Body of pancreas (tissue), 4 donors: ENCODE data around the gene SH2D2A. TPM values are rescaled to one million over a fixed set of nuclear protein-coding genes. Genes with fewer than 3 reads are reported as not detected.
"Not testable (repeated sequence)": the region's sequence is repeated elsewhere in the genome, so short reads cannot be mapped to it uniquely, and the experiment has no call there.

ENCODE experiments used
- ATAC-seq: fragments of 150-250 bp; one replicate; pipeline ENCODE4 v1.9.1; 2016
- DNase-seq, 4 donors: peaks; one replicate each; pipeline ENCODE4 v3.0.0-alpha.2; 2019
- H3K27ac ChIP-seq, 4 donors: fragments of 200-600 bp; sonication (generic); 1 replicate in 3 of 4; 2 replicates in 1 of 4; pipeline versions ENCODE4 v1.5.1 to v1.6.1; 2016 to 2019; ENCODE audit warnings: mild to moderate bottlenecking in 1 of 4, mixed read lengths in 1 of 4, moderate library complexity in 1 of 4
- H3K27me3 ChIP-seq, 2 donors: fragments of 200-600 bp; sonication (generic); one replicate each; pipeline ENCODE4 v1.6.0; 2016; ENCODE audit warnings: mild to moderate bottlenecking in 1 of 2
- H3K36me3 ChIP-seq, 2 donors: fragments of 200-600 bp; sonication (generic); replicated peaks in 1 of 2; 2 replicates each; pipeline ENCODE4 v1.5.1; 2016; ENCODE audit warnings: low read depth in 2 of 2; ENCODE audit not compliant: insufficient read depth in 1 of 2
- H3K4me1 ChIP-seq: fragments of 200-600 bp; sonication (generic); one replicate; pipeline ENCODE4 v1.6.0; 2016
- H3K4me3 ChIP-seq, 2 donors: fragments of 200-600 bp; sonication (generic); 1 replicate in 1 of 2; 2 replicates in 1 of 2; pipeline ENCODE4 v1.5.1; 2016 to 2019
- H3K9me3 ChIP-seq, 3 donors: fragments of 200-600 bp; sonication (generic); 1 replicate in 2 of 3; 2 replicates in 1 of 3; pipeline ENCODE4 v1.5.1; 2016
- POLR2A ChIP-seq, 3 donors: fragments of 450-650 bp; IDR thresholded peaks; one replicate each; pipeline ENCODE4 v1.6.1; 2016; ENCODE audit warnings: antibody characterized with exemption in 3 of 3, mild to moderate bottlenecking in 2 of 3
- WGBS, 2 donors: methylation state at CpG; one replicate each; pipeline ENCODE4 v1.1.5; 2017; 5-methylcytosine and 5-hydroxymethylcytosine counted together
- intact Hi-C: fragments of 100-400 bp; cut with DNase I; formaldehyde crosslinking; loops from one replicate; pipeline ENCODE4 v1.15.1; 2023
- total RNA-seq, 2 donors: library from RNA; depleted of rRNA; stranded (reverse); fragments of >200 nt; gene quantifications; one replicate each; pipeline ENCODE4 v1.1.0, GENCODE V29; 2016
- TF ChIP-seq, protein P1 (sequence below), 7 experiments: fragments of 450-650 bp in 4 of 7; fragments of 200-600 bp in 3 of 7; sonication (generic) in 3 of 7; IDR thresholded peaks; one replicate each; pipeline ENCODE4 v1.5.1; 2016 to 2019; ENCODE audit warnings: antibody characterized with exemption in 7 of 7

The SH2D2A gene
- total RNA-seq, 2 donors from 2014 or later = 0.99 TPM; not detected in 1

DNA sequence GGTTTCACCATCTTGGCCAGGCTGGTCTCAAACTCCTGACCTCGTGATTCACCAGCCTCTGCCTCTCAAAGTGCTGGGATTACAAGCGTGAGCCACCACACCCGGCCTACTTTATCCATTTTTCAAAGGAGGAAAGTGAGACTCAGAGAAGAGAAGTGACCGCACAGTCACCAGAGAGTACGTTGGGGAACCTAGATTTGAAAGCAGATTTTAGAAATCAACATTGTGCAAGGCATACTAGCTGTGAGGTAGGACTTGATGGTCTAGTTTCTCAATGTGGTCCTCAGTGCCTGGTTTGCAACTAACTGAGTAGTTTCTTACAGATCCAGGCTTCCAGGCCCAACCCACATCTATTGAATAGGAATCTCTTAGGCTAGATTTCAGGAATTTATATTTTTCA, 51.0 kb downstream of the SH2D2A start:
- no peaks in the 10 kb centered on the region for H3K36me3 ChIP-seq
- TF ChIP-seq, protein P1, sequence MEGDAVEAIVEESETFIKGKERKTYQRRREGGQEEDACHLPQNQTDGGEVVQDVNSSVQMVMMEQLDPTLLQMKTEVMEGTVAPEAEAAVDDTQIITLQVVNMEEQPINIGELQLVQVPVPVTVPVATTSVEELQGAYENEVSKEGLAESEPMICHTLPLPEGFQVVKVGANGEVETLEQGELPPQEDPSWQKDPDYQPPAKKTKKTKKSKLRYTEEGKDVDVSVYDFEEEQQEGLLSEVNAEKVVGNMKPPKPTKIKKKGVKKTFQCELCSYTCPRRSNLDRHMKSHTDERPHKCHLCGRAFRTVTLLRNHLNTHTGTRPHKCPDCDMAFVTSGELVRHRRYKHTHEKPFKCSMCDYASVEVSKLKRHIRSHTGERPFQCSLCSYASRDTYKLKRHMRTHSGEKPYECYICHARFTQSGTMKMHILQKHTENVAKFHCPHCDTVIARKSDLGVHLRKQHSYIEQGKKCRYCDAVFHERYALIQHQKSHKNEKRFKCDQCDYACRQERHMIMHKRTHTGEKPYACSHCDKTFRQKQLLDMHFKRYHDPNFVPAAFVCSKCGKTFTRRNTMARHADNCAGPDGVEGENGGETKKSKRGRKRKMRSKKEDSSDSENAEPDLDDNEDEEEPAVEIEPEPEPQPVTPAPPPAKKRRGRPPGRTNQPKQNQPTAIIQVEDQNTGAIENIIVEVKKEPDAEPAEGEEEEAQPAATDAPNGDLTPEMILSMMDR (IDR thresholded peaks at IDR 0.05) = no peak
- TF ChIP-seq POLR2A (IDR thresholded peaks at IDR 0.05) = no peak
- ATAC-seq = no peak
- peaks cover 30% of the 10 kb centered on the region for H3K4me1 ChIP-seq
- H3K4me3 ChIP-seq = no peak overlapping the region
- intact Hi-C loops = no loop called here
- WGBS, 2 donors = 80 to 84% methylated on average over 5 of the region's 5 CpGs
- DNase-seq = no peak
- H3K27ac ChIP-seq = no peak overlapping the region
- no peaks in the 10 kb centered on the region for H3K9me3 ChIP-seq
- no peaks in the 10 kb centered on the region for H3K27me3 ChIP-seq

GRCh38 chr1:156765136-156765535, 51.5 kb downstream of the SH2D2A start:
- H3K9me3 ChIP-seq, H3K27me3 ChIP-seq, ATAC-seq, DNase-seq, H3K27ac ChIP-seq, H3K36me3 ChIP-seq, H3K4me3 ChIP-seq, intact Hi-C loops: not testable (repeated sequence)
- H3K4me1 ChIP-seq = peaks cover 25% of the 10 kb centered on the region
- 94 to 99% methylated on average over 14 to 15 of the region's 15 CpGs for WGBS, 2 donors

- Histone ChIP-seq H3K36me3 (no peaks in the 10 kb centered on the region), H3K27me3 (no peaks in the 10 kb centered on the region), H3K9me3 (no peaks in the 10 kb centered on the region), H3K27ac (no peak overlapping the region), H3K4me1 (peaks cover 2% of the 10 kb centered on the region), H3K4me3 (no peak overlapping the region)
- DNase-seq (no peak), ATAC-seq (no peak)
- 56 to 67% methylated on average over 4 of the region's 4 CpGs for WGBS, 2 donors
- TF ChIP-seq, protein P1 (IDR thresholded peaks at IDR 0.05) = no peak
- TF ChIP-seq POLR2A (IDR thresholded peaks at IDR 0.05) = no peak
- intact Hi-C loops = no loop called here
These were observed 55.9 kb downstream of the SH2D2A start for GRCh38 chr1:156760796-156761104.

DNA sequence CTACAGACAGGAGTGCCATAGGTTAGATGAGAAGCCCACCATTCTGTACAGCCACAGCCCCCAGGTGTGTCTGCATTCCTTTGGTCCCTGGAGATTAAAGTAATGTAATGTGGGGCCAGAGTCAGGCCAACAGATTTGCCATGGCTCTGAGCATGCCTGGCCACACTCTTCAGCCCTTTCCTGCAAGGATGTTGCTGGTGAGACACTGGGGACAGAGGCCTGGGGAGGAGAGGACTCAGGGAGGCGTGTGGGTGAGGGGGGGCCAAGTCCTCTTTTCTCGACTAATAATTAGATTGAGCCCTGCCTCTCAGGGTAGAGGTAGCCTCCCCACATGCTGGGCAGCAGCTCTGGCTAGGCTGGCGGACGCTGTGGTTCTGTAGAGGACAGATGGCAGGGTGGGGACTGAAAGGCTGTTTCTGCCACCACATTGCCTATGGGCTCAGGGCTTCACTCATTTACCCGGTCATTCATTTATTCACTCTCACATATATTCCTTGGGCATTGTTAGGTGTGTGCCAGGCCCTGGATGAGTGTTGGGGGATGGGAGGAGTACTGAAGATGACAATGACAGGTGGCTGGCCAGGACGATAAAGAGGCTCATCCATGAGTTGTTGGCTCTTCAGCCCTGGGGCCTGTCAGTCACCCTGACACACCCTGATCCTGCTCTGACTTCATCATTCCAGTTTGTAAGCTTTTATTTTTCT, 56.4 kb downstream of the SH2D2A start:
- Histone ChIP-seq H3K4me3 (no peak overlapping the region), H3K9me3 (no peaks in the 10 kb centered on the region), H3K4me1 (no peaks in the 10 kb centered on the region), H3K27me3 (no peaks in the 10 kb centered on the region), H3K36me3 (no peaks in the 10 kb centered on the region), H3K27ac (no peak overlapping the region)
- intact Hi-C loops = no loop called here
- TF ChIP-seq, protein P1 (IDR thresholded peaks at IDR 0.05) = no peak
- no peak for TF ChIP-seq POLR2A (IDR thresholded peaks at IDR 0.05)
- WGBS, 2 donors = 64 to 74% methylated on average over 4 to 6 of the region's 6 CpGs
- ATAC-seq = no peak
- no peak for DNase-seq

DNA sequence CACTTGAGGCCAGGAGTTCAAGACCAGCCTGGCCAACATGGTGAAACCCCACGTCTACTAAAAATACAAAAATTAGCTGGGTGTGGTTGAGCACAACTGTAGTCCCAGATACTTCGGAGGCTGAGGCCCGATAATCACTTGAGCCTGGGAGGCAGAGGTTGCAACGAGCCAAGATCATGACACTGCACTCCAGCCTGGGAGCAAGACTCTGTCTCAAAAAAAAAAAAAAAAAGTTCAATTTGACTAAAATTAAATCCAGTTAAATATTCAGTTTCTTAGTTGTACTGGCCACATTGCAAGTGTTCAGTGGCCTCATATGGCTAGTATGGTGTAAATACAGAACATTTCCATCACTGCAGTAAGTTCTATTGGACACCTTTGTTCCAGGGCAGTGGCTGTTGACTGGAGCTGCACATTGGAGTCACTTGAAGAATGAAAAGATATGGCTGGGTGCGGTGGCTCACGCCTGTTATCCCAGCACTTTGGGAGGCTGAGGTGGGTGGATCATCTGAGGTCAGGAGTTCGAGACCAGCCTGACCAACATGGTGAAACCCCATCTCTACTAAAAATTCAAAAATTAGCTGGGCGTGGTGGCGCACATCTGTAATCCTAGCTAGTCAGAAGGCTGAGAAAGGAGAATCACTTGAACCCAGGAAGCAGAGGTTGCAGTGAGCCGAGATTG, 58.9 kb downstream of the SH2D2A start:
- H3K4me1 ChIP-seq, ATAC-seq, DNase-seq, intact Hi-C loops, H3K27ac ChIP-seq, H3K36me3 ChIP-seq, H3K27me3 ChIP-seq, H3K9me3 ChIP-seq, H3K4me3 ChIP-seq: not testable (repeated sequence)
- WGBS, 2 donors = 89 to 93% methylated on average over 10 of the region's 10 CpGs

GRCh38 chr1:156756355-156756754, 60.3 kb downstream of the SH2D2A start:
- TF ChIP-seq POLR2A (IDR thresholded peaks at IDR 0.05) = no peak
- TF ChIP-seq, protein P1 (IDR thresholded peaks at IDR 0.05) = no peak
- 92 to 93% methylated on average over 1 of the region's 1 CpG for WGBS, 2 donors
- intact Hi-C loops = no loop called here

More at GRCh38 chr1:156756355-156756754, 60.3 kb downstream of the SH2D2A start:
- Histone ChIP-seq H3K27me3 (no peaks in the 10 kb centered on the region), H3K36me3 (no peaks in the 10 kb centered on the region), H3K4me3 (no peak overlapping the region), H3K27ac (no peak overlapping the region), H3K9me3 (no peaks in the 10 kb centered on the region), H3K4me1 (peaks cover 10% of the 10 kb centered on the region)
- DNase-seq (no peak), ATAC-seq (no peak)
